RPMI8226 (cell line): Measurements from ENCODE around the gene COL4A1.

ENCODE experiments used
- DNase-seq: peaks from one replicate; pipeline ENCODE4 v3.0.0-alpha.2; 2015

The COL4A1 gene

GRCh38 chr13:110291286-110291685, 15.7 kb downstream of the COL4A1 start:
- DNase-seq = no peak

GRCh38 chr13:110290826-110291225, 16.1 kb downstream of the COL4A1 start:
- DNase-seq = no peak

- no peak for DNase-seq
Measured at GRCh38 chr13:110290153-110290552, 16.8 kb downstream of the COL4A1 start.

- no peak for DNase-seq
Measured at GRCh38 chr13:110289661-110290060, 17.3 kb downstream of the COL4A1 start.

GRCh38 chr13:110289174-110289573, 17.8 kb downstream of the COL4A1 start:
- no peak for DNase-seq

GRCh38 chr13:110286833-110287819, 19.8 kb downstream of the COL4A1 start:
- DNase-seq = no peak

- DNase-seq = no peak
Measured at GRCh38 chr13:110285991-110286832, 20.7 kb downstream of the COL4A1 start.

- DNase-seq = no peak
Measured at GRCh38 chr13:110284779-110285484, 22.0 kb downstream of the COL4A1 start.

GRCh38 chr13:110283736-110284517, 23.0 kb downstream of the COL4A1 start:
- DNase-seq = no peak

- DNase-seq = no peak
Measured at GRCh38 chr13:110282316-110282841, 24.6 kb downstream of the COL4A1 start.

- no peak for DNase-seq
Measured at GRCh38 chr13:110281736-110282135, 25.2 kb downstream of the COL4A1 start.

GRCh38 chr13:110280985-110281688, 25.8 kb downstream of the COL4A1 start:
- DNase-seq = no peak

- no peak for DNase-seq
Measured at GRCh38 chr13:110280231-110280813, 26.6 kb downstream of the COL4A1 start.

- no peak for DNase-seq
Measured at GRCh38 chr13:110279684-110280083, 27.3 kb downstream of the COL4A1 start.

- DNase-seq = no peak
Measured at GRCh38 chr13:110278859-110279258, 28.1 kb downstream of the COL4A1 start.

GRCh38 chr13:110277357-110277975, 29.5 kb downstream of the COL4A1 start:
- no peak for DNase-seq

GRCh38 chr13:110276553-110276950, 30.4 kb downstream of the COL4A1 start:
- no peak for DNase-seq

GRCh38 chr13:110275931-110276552, 30.9 kb downstream of the COL4A1 start:
- no peak for DNase-seq

GRCh38 chr13:110274687-110275086, 32.3 kb downstream of the COL4A1 start:
- no peak for DNase-seq

GRCh38 chr13:110273254-110273653, 33.7 kb downstream of the COL4A1 start:
- DNase-seq = no peak
